Activated T-helper 2 cell treated with anti-CD3 and anti-CD28 coated beads, Interferon-gamma antibody, Interleukin-2, Interleukin-4, amounts not matched to agents 10 μg/mL and 5 μg/mL and 100 μg/mL, durations not matched to agents 14 hours and 24 hours and 36 hours (primary cell): ENCODE measurements around the gene EPB41L4B. TPM values are rescaled to one million over a fixed set of nuclear protein-coding genes. Genes with fewer than 3 reads are reported as not detected.

Source experiments
- DNase-seq: peaks from one replicate; pipeline ENCODE4 v3.0.0; 2021; ENCODE audit warnings: low spot score
- H3K27ac Mint-ChIP-seq: one replicate; pipeline ENCODE4 v1.8.0; 2021; ENCODE audit warnings: mixed read lengths
- H3K27me3 Mint-ChIP-seq: one replicate; pipeline ENCODE4 v1.8.0; 2021; ENCODE audit warnings: low read depth, mixed read lengths
- H3K36me3 Mint-ChIP-seq: one replicate; pipeline ENCODE4 v1.8.0; 2021; ENCODE audit warnings: low read depth, mixed read lengths
- H3K4me1 Mint-ChIP-seq: one replicate; pipeline ENCODE4 v1.8.0; 2021; ENCODE audit warnings: low read depth, mixed read lengths
- H3K4me3 Mint-ChIP-seq: one replicate; pipeline ENCODE4 v1.8.0; 2021; ENCODE audit warnings: low read depth, mild to moderate bottlenecking, moderate library complexity, mixed read lengths
- H3K9me3 Mint-ChIP-seq: one replicate; pipeline ENCODE4 v1.8.0; 2021; ENCODE audit warnings: mixed read lengths
- intact Hi-C: fragments of 100-400 bp; cut with micrococcal nuclease; formaldehyde crosslinking; loops from one replicate; pipeline ENCODE4 v1.15.1; 2023
- total RNA-seq: library from RNA; stranded (reverse); gene quantifications from 2 replicates; pipeline ENCODE4 v1.2.3, GENCODE V29; 2022

EPB41L4B gene
- total RNA-seq, 1 donor from 2014 or later = 1.6 TPM

GRCh38 chr9:109166171-109166770 is 154.6 kb downstream of the EPB41L4B start:
- peaks cover 11% of the 10 kb centered on the region for H3K9me3 Mint-ChIP-seq
- H3K4me1 Mint-ChIP-seq = peaks cover 9% of the 10 kb centered on the region
- intact Hi-C loops = no loop called here
- H3K27me3 Mint-ChIP-seq = peaks cover 67% of the 10 kb centered on the region
- no peak overlapping the region for H3K27ac Mint-ChIP-seq
- H3K36me3 Mint-ChIP-seq = peaks cover 4% of the 10 kb centered on the region
- no peak for DNase-seq
- H3K4me3 Mint-ChIP-seq = no peak overlapping the region

GRCh38 chr9:109164042-109164441 is 156.8 kb downstream of the EPB41L4B start:
- Mint-ChIP-seq H3K36me3 (peaks cover 4% of the 10 kb centered on the region), H3K4me1 (peaks cover 9% of the 10 kb centered on the region), H3K4me3 (no peak overlapping the region), H3K27me3 (peaks cover 60% of the 10 kb centered on the region), H3K27ac (no peak overlapping the region), H3K9me3 (peaks cover 11% of the 10 kb centered on the region)
- intact Hi-C loops = no loop called here
- DNase-seq = no peak

- peaks cover 59% of the 10 kb centered on the region for H3K27me3 Mint-ChIP-seq
- no peak overlapping the region for H3K27ac Mint-ChIP-seq
- H3K4me3 Mint-ChIP-seq = no peak overlapping the region
- intact Hi-C loops = no loop called here
- H3K9me3 Mint-ChIP-seq = peaks cover 11% of the 10 kb centered on the region
- no peak for DNase-seq
- H3K4me1 Mint-ChIP-seq = peaks cover 8% of the 10 kb centered on the region
- H3K36me3 Mint-ChIP-seq = peaks cover 4% of the 10 kb centered on the region
Measured at GRCh38 chr9:109163194-109163593, 157.7 kb downstream of the EPB41L4B start.

- peaks cover 11% of the 10 kb centered on the region for H3K9me3 Mint-ChIP-seq
- DNase-seq = no peak
Measured at GRCh38 chr9:109162677-109163076, 158.2 kb downstream of the EPB41L4B start.

GRCh38 chr9:109161471-109161870 is 159.4 kb downstream of the EPB41L4B start:
- Mint-ChIP-seq H3K9me3 (peaks cover 11% of the 10 kb centered on the region), H3K36me3 (peaks cover 4% of the 10 kb centered on the region), H3K4me1 (peaks cover 4% of the 10 kb centered on the region), H3K27ac (no peak overlapping the region), H3K27me3 (peaks cover 52% of the 10 kb centered on the region), H3K4me3 (no peak overlapping the region)
- no peak for DNase-seq
- intact Hi-C loops = no loop called here

More at GRCh38 chr9:109162677-109163076, 158.2 kb downstream of the EPB41L4B start:
- Mint-ChIP-seq H3K4me1 (peaks cover 7% of the 10 kb centered on the region), H3K27me3 (peaks cover 58% of the 10 kb centered on the region), H3K4me3 (no peak overlapping the region), H3K36me3 (peaks cover 4% of the 10 kb centered on the region), H3K27ac (no peak overlapping the region)
- intact Hi-C loops = no loop called here

GRCh38 chr9:109159583-109159982 is 161.3 kb downstream of the EPB41L4B start:
- Mint-ChIP-seq H3K27me3 (peaks cover 38% of the 10 kb centered on the region), H3K9me3 (peaks cover 3% of the 10 kb centered on the region), H3K4me1 (peaks cover 4% of the 10 kb centered on the region)

GRCh38 chr9:109158651-109159050 is 162.2 kb downstream of the EPB41L4B start:
- no peaks in the 10 kb centered on the region for H3K4me1 Mint-ChIP-seq
- H3K36me3 Mint-ChIP-seq = no peaks in the 10 kb centered on the region
- H3K27ac Mint-ChIP-seq = no peak overlapping the region
- no peak overlapping the region for H3K4me3 Mint-ChIP-seq
- peaks cover 38% of the 10 kb centered on the region for H3K27me3 Mint-ChIP-seq
- intact Hi-C loops = no loop called here
- H3K9me3 Mint-ChIP-seq = peaks cover 13% of the 10 kb centered on the region
- no peak for DNase-seq

More at GRCh38 chr9:109159583-109159982, 161.3 kb downstream of the EPB41L4B start:
- Mint-ChIP-seq H3K27ac (no peak overlapping the region), H3K36me3 (no peaks in the 10 kb centered on the region), H3K4me3 (no peak overlapping the region)
- intact Hi-C loops = no loop called here
- no peak for DNase-seq

GRCh38 chr9:109156708-109157107 is 164.2 kb downstream of the EPB41L4B start:
- Mint-ChIP-seq H3K27ac (no peak overlapping the region), H3K9me3 (peaks cover 16% of the 10 kb centered on the region), H3K4me1 (no peaks in the 10 kb centered on the region), H3K27me3 (peaks cover 26% of the 10 kb centered on the region), H3K36me3 (no peaks in the 10 kb centered on the region), H3K4me3 (no peak overlapping the region)
- DNase-seq = no peak
- intact Hi-C loops = no loop called here

- Mint-ChIP-seq H3K4me1 (no peaks in the 10 kb centered on the region), H3K36me3 (no peaks in the 10 kb centered on the region), H3K27me3 (peaks cover 26% of the 10 kb centered on the region), H3K9me3 (peaks cover 16% of the 10 kb centered on the region), H3K27ac (no peak overlapping the region), H3K4me3 (no peak overlapping the region)
- DNase-seq = no peak
- intact Hi-C loops = no loop called here
Measured at GRCh38 chr9:109150925-109151545, 169.8 kb downstream of the EPB41L4B start.

GRCh38 chr9:109149722-109150121 is 171.1 kb downstream of the EPB41L4B start:
- DNase-seq = no peak
- intact Hi-C loops = no loop called here
- no peak overlapping the region for H3K4me3 Mint-ChIP-seq
- peaks cover 27% of the 10 kb centered on the region for H3K27me3 Mint-ChIP-seq
- H3K9me3 Mint-ChIP-seq = peaks cover 14% of the 10 kb centered on the region
- H3K27ac Mint-ChIP-seq = no peak overlapping the region
- H3K4me1 Mint-ChIP-seq = no peaks in the 10 kb centered on the region
- no peaks in the 10 kb centered on the region for H3K36me3 Mint-ChIP-seq

- no peak for DNase-seq
Measured at GRCh38 chr9:109149089-109149488, 171.8 kb downstream of the EPB41L4B start.

GRCh38 chr9:109145051-109145450 is 175.8 kb downstream of the EPB41L4B start:
- Mint-ChIP-seq H3K36me3 (no peaks in the 10 kb centered on the region), H3K4me3 (no peak overlapping the region), H3K27ac (no peak overlapping the region), H3K27me3 (peaks cover 31% of the 10 kb centered on the region), H3K4me1 (peaks cover 4% of the 10 kb centered on the region), H3K9me3 (no peaks in the 10 kb centered on the region)
- intact Hi-C loops = no loop called here
- DNase-seq = no peak

More at GRCh38 chr9:109149089-109149488, 171.8 kb downstream of the EPB41L4B start:
- no peaks in the 10 kb centered on the region for H3K36me3 Mint-ChIP-seq
- peaks cover 2% of the 10 kb centered on the region for H3K4me1 Mint-ChIP-seq
- intact Hi-C loops = no loop called here
- H3K27ac Mint-ChIP-seq = no peak overlapping the region
- no peak overlapping the region for H3K4me3 Mint-ChIP-seq
- peaks cover 8% of the 10 kb centered on the region for H3K9me3 Mint-ChIP-seq
- peaks cover 21% of the 10 kb centered on the region for H3K27me3 Mint-ChIP-seq

- H3K9me3 Mint-ChIP-seq = no peaks in the 10 kb centered on the region
- H3K27ac Mint-ChIP-seq = no peak overlapping the region
- H3K4me3 Mint-ChIP-seq = no peak overlapping the region
- peaks cover 4% of the 10 kb centered on the region for H3K4me1 Mint-ChIP-seq
- H3K36me3 Mint-ChIP-seq = no peaks in the 10 kb centered on the region
- peaks cover 28% of the 10 kb centered on the region for H3K27me3 Mint-ChIP-seq
- intact Hi-C loops = no loop called here
- peak; percentile 16 for DNase-seq
Measured at GRCh38 chr9:109143881-109144562, 176.8 kb downstream of the EPB41L4B start.
